GM19193 (cell line): Measurements from ENCODE around the gene JCHAIN.
A peak's percentile ranks its signal among the peaks of the same experiment; 100 is the strongest.

Experiments
- POLR2A ChIP-seq: IDR thresholded peaks from 4 replicates; pipeline ENCODE4 v1.6.1; 2011; ENCODE audit not compliant: insufficient read depth, insufficient read length; ENCODE audit errors: extremely low read depth

JCHAIN gene

DNA sequence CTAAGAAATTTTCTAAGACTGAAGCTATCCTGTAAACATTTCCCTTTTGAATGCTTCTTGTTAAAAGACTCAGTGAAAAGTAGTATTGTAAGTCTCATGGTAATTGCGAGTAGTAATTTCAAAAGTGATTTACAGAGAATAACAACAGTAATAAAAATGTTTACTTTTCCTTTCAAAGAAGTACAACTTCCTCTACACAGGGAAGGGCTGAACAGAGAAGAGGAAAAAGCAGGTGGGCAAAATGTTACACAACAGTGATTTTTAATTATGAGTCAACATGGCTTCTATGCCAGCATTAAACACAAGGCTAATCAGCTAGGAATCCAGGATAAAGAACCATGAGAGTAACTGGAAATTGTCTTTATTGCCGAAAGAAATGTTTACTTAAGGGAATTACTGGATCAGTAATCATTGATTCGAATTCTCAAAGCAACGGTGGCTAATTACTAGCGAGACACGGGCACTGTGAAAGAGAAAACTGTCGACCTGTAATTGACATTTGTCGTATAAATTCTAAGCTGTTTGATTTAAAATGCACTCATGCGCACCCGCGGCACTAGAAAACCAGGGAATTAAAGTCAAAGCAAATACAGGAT, 37.4 kb upstream of the JCHAIN start:
- TF ChIP-seq POLR2A, result no peak

DNA sequence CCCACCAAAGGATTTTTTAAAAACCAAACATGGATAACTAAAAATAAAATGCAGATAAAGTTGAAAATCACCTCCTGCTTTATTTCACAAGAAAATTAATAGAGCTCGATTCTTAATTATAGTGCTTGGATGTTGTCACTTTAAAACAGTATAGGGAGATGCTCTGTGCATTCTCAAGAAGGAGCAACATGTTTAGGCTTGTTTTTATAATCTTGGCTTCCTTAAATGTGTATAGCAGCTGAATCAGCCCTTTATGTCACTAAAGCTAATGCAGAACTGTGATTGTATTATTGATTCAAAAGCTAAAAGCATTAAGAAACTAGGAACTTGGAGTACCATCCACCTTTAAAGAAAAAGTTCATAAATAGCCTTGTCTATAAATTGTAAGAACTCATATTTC, 35.0 kb upstream of the JCHAIN start:
- TF ChIP-seq POLR2A, result no peak

DNA sequence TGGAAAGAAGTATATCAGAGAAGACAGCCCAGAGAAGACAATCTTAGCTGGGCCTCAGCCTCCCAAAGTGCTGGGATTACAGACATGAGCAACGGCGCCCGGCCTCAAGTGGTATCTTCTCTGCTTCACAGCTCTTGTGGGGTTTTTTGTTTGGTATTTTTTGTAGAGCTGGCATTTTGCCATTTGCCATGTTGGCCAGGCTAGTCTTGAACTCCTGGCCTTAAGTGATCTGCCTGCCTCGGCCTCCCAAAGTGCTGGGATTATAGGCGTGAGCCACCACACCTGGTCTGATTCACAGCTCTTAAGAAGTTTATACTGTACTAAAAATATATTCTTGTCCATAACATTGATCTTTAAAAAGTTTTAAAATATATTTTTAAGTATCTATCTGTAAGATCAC, 34.4 kb upstream of the JCHAIN start:
- no peak for TF ChIP-seq POLR2A

DNA sequence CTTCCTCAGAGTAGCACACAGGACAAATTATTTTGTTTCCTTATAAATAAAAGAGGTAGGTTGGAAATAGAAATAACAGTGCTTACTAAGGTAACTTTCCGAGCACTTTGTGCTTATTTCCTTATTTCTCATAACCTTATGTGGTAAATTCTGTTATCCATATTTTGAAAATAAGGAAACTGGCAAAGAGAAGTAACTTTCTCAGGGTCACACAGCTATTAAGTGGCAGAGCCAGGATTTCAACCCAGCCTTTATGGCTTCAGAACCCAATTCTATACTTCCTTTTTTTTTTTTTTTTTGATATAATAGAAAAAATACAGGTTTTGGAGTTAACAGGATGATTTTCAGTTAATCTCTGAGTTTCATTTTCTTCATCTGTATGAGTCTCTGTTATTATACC, 25.4 kb upstream of the JCHAIN start:
- no peak for TF ChIP-seq POLR2A

DNA sequence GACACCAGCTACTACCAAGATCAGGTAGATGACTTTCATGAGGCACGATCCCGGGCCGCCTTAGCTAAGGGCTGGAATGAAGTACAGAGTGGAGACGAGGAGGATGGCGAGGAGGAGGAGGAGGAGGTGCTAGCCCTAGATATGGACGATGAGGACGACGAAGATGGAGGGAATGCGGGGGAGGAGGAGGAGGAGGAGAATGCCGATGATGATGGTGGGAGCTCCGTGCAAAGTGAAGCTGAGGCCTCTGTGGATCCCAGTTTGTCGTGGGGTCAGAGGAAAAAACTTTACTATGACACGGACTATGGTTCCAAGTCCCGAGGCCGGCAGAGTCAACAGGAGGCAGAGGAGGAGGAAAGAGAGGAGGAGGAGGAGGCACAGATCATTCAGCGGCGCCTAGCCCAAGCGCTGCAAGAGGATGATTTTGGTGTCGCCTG, 22.5 kb upstream of the JCHAIN start:
- TF ChIP-seq POLR2A, result no peak

DNA sequence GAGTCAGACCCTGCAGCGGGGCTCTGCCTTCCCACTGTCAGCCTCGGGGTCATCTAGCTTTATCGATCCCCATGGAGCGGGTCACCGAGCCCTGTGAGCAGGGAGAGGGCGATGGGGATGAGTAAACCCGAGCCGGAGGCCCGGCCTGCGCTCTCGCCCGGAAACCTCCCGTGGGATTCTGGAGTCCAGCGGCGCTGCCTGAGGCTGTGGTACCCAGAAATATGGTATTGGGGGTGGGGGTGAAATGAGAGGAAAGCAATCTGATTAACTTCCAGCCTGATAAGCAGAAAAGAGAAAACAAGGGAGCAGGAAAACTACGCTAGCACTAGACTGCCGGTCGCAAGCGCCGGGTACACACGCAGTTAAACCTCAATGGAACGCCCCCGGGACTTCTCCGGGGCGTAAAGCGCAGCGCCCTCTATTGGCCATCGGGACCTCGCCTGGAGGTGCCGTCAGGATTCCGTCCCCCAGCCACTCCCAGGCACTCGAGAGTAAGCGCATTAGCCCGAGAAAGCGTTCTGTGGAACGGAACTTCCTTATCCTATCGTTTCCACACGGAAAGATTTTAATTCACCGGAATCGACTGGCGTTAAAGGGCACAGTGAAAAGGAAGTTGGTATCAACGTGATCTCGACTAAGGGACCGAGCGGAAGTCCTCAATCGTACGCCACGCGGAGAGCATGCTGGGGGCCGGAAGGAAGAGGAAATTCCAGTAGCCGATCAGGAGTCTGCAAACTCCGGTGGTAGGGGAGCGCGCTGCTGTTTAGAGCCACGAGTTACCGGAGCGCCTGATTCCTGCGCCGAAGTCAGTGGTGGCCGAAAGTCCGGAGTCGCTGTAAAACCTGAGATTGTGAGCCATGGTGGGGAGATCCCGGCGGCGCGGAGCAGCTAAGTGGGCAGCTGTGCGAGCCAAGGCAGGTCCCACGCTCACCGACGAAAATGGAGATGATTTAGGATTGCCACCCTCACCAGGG, 21.8 kb upstream of the JCHAIN start, which contains the start of gene UTP3:
Gene UTP3 (plus strand): TSS at position 712 of the 974 bp plus-strand sequence. CDS start 146 bp downstream, at position 858.
- peak; percentile 82 for TF ChIP-seq POLR2A

DNA sequence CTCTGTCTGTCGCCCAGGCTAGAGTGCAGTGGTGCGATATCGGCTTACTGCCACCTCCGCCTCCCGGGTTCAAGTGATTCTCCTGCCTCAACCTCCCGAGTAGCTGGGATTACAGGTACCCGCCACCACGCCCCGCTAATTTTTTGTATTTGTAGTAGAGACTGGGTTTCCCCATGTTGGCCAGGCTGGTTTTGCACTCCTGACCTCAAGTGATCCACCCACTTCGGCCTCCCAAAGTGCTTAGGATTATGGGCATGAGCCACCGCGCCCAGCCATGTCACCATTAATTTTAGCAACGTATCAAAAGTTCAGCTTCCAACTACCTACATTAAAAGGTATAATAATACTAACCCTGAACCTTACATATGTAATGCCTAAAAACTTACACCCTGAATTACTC, 21.1 kb upstream of the JCHAIN start:
- TF ChIP-seq POLR2A, result no peak

DNA sequence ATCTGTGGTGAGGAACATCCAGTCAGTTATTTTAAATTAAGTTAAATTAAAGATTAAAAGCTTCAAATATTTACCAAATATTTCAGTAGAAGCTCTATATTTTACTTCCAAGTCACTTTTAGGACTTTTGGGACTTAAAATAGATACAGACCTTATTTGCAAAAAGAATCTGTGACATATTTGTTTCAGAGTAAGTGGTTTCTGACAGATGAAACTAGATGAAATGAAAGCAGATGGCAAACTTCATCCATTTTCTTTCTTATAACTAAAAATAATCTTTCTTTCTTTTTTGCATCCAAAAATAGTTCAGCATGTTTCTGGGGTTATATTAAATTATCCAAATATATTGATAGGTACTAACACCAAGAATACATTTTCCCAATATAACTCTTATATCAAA, 15.4 kb upstream of the JCHAIN start:
- no peak for TF ChIP-seq POLR2A

DNA sequence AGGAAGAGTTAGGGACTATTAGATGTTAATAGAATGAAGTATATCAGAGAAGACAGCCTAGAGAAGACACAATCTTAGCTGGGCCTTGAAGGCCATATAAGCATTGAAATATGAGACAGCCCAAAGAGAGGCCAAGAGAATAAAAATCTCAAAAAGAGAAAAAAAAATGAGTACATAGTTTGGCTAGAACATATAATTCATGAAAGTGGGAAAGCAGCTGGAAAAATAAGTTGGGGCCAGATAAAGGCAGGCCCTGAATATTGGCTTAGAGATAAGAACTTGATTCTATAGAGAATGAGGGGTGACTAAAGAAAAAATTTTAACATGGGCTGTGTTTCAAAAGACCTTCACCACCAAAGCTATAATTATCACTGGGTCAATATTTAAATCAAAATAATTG, 14.6 kb upstream of the JCHAIN start:
- TF ChIP-seq POLR2A, result no peak

DNA sequence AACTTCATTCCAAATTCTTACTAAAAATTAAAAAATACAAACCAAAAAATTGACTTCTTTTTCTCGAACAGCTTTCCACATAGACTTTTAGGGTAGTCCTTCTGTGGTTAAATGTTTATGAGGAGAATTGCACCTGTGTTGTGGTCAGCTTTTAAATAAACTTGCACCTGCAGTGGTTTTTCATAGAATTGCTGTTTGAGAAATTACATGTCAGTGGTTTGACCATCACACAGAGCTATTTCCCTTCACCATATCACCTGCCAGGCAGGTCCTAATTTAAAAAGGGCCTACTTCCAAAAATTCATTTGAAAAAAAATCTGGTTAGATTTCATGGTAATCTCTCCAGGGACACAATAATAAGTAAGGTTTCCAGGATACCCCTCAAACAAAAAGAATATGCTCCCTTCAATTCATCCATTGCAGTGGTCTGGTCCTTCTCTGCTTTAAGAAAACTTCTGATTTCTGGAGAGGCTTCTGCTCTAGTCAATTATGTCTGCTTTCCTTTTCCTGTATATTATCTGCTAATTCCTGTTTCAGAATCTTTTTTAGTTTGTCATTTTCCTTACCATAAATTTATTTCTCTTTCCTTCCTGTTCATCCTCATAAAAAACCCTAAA, 12.2 kb upstream of the JCHAIN start:
- no peak for TF ChIP-seq POLR2A

DNA sequence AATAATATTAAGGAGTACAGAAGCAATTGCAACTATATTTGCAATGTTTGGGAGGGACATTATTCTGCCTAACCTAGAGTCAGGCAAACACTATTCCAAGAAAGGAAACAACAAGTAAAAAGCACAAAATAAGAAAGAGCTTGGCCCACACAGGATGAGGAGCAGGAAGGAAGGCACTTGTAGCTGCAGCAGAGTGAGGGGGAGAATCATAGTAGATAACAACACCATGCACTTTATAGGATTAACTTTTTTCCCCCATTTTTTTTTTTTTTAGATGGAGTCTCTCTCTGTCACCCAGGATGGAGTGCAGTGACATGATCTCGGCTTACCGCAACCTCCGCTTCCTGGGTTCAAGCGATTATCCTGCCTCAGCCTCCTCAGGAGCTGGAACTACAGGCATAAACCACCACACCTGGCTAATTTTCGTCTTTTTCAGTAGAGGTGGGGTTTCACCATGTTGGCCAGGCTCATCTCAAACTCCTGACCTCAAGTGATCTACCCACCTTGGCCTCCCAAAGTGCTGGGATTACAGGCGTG, 10.3 kb upstream of the JCHAIN start:
- TF ChIP-seq POLR2A, result no peak

DNA sequence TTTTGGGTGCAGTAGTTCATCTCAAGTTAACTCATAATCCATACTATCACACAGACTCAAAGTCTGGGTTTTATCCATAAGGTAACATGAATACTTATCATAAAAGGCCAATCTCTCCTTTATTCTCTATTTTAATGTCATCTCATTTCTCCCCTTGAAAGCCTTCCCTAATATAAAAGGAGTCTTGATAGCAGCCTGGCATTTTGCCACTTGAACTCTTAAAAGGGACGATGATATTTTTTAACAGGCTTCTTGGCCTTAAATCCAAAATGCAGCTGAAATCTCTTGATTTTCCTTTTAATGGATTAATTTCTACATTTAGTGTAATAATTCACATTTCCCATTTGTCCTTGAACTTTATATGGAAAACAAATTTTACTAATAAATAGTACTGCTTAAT, 8.4 kb upstream of the JCHAIN start:
- no peak for TF ChIP-seq POLR2A

DNA sequence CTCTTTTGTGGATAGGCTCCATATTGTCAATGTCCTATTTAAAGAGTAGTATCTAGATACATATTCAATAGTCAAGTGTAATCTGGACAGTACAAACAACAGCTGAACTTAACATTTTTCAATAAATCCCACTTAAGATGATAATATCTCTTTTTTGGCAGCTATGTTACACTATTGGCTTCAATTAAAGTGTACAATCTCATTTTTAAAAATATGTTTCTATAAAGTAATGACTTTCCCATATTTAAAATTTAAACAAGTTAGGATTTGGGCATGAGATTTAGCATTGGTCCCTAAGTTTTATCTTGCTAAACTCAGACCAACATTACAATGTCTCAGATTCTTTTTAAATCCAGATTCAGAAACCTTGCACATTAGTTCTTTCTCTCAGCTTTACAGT, 7.9 kb upstream of the JCHAIN start:
- TF ChIP-seq POLR2A, result no peak

DNA sequence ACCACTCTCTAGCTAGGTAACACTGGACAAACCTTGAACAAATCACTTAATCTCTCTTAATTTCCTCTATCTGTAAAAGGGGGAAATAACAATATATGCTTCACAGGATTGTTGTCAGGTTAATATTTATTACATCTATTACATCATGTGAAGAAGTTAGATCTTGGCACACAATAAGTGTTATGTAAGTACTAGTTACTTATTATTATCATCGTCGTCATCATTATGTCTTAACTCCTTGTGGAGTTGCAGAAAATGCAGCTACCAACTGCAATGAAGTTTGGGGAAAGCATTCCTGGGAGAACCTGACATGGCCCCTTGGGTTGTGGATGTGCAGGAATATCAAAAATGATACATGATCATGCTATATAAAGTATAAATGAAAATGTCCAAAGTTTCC, 4.8 kb upstream of the JCHAIN start:
- no peak for TF ChIP-seq POLR2A

DNA sequence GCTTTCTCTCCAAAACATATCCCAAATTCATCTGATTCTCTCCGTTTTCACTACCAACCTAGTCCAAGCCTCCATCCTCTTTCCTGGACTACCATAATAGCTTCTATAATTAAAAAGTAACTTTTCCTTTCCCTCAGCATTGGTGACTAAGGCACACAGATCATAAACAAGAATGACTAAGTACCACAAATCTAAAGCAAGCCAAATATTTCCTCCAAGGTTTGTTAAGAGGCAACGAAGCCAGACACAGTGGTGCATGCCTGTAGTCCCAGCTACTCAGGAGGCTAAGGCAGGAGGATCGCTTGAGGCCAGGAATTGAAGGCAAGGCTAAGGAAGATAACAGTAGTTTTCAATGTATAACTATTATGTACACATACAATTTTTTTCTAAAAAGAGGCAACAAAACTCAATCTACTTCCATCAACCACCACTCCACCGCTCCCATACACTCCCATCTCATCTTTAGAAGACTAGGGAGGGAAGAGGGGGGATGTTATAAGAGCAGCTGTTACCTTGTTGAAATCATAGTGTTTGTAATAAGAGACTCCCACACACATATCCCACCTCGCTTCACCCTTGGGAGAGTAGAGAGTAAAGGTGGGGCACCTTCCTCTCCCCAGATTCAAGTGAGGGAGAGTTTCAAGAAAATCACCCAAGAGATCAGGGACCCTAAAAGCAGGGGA, 4.2 kb upstream of the JCHAIN start:
- no peak for TF ChIP-seq POLR2A
